GM12878 (cell line): ENCODE results near the gene GIMAP7. TPM values are rescaled to one million over a fixed set of nuclear protein-coding genes. Genes with fewer than 3 reads are reported as not detected.

ENCODE experiments used
- BHLHE40 ChIP-seq, 2 experiments: fragments of 450-650 bp in 1 of 2; IDR thresholded peaks; 2 replicates each; pipeline ENCODE4 v1.6.1; 2011 to 2017; ENCODE audit warnings: low read depth in 2 of 2, borderline replicate concordance in 1 of 2, improper control_type of control experiment in 1 of 2, low read length in 1 of 2, mild to moderate bottlenecking in 1 of 2
- BMI1 ChIP-seq: fragments of 450-650 bp; IDR thresholded peaks from 2 replicates; pipeline ENCODE4 v1.6.1; 2016; ENCODE audit warnings: mild to moderate bottlenecking, moderate library complexity, borderline replicate concordance
- CHD4 ChIP-seq: fragments of 200-600 bp; sonication (generic); IDR thresholded peaks from 2 replicates; pipeline ENCODE4 v1.6.1; 2016; ENCODE audit warnings: mild to moderate bottlenecking
- E2F8 ChIP-seq: fragments of 450-650 bp; IDR thresholded peaks from 2 replicates; pipeline ENCODE4 v1.6.1; 2018; ENCODE audit warnings: mild to moderate bottlenecking, low read depth, moderate library complexity; ENCODE audit not compliant: partially characterized antibody
- FOXM1 ChIP-seq: IDR thresholded peaks from 2 replicates; pipeline ENCODE4 v1.6.1; 2012; ENCODE audit warnings: low read depth, mild to moderate bottlenecking, inconsistent platforms, low read length, moderate library complexity
- HDAC6 ChIP-seq: fragments of 200-600 bp; sonication (generic); IDR thresholded peaks from one replicate; pipeline ENCODE4 v1.8.0; 2017; ENCODE audit warnings: antibody characterized with exemption; ENCODE audit not compliant: unreplicated experiment
- JUNB ChIP-seq: IDR thresholded peaks from 2 replicates; pipeline ENCODE4 v1.6.1; 2016; ENCODE audit warnings: antibody characterized with exemption, mild to moderate bottlenecking
- KLF5 ChIP-seq: fragments of 450-650 bp; IDR thresholded peaks from 2 replicates; pipeline ENCODE4 v1.6.1; 2014; ENCODE audit warnings: mild to moderate bottlenecking; ENCODE audit not compliant: partially characterized antibody
- MTA3 ChIP-seq: IDR thresholded peaks from 2 replicates; pipeline ENCODE4 v1.6.1; 2012; ENCODE audit warnings: low read length, inconsistent platforms, borderline replicate concordance
- POU2F2 ChIP-seq: IDR thresholded peaks from 3 replicates; pipeline ENCODE4 v1.6.1; 2011; ENCODE audit warnings: low read depth, mild to moderate bottlenecking, low read length, borderline replicate concordance
- SMC3 ChIP-seq: IDR thresholded peaks from 2 replicates; pipeline ENCODE4 v1.6.1; 2011; ENCODE audit warnings: low read length, improper control_type of control experiment, borderline replicate concordance
- STAT1 ChIP-seq: fragments of 450-650 bp; conservative IDR thresholded peaks from 2 replicates; pipeline ENCODE4 v1.6.1; 2014; ENCODE audit warnings: antibody characterized with exemption, mild to moderate bottlenecking
- TARDBP ChIP-seq: IDR thresholded peaks from 2 replicates; pipeline ENCODE4 v1.6.1; 2016; ENCODE audit warnings: borderline replicate concordance
- ZNF384 ChIP-seq: IDR thresholded peaks from 2 replicates; pipeline ENCODE4 v1.6.1; 2012; ENCODE audit warnings: low read depth, mild to moderate bottlenecking, low read length, improper control_type of control experiment, borderline replicate concordance
- polyA plus RNA-seq, 11 experiments: library from polyadenylated mRNA; depleted of rRNA in 4 of 11; unstranded in 6 of 11; stranded (reverse) in 5 of 11; fragments of >200 nt; fragmentation: Nextera tagmentation in 4 of 11; fragmentation: Illumina TruSeq in 1 of 11; extraction: Ambion mirVana in 4 of 11; extraction: Trizol in 1 of 11; gene quantifications; 1 replicate in 1 of 11; 2 replicates in 10 of 11; pipeline versions ENCODE4 v1.2.1 to v1.2.3, GENCODE V29; 2011 to 2016; ENCODE audit warnings: inconsistent platforms in 2 of 11, missing spikeins in 2 of 11, low read depth in 1 of 11
- total RNA-seq, 4 experiments: library from RNA; depleted of rRNA in 3 of 4; stranded (reverse); fragments of >200 nt in 3 of 4; fragmentation: Illumina TruSeq in 1 of 4; extraction: Trizol in 1 of 4; gene quantifications; 2 replicates each; pipeline versions ENCODE4 v1.2.1 to v1.2.3, GENCODE V29; 2013 to 2021
- TF ChIP-seq, protein P1 (sequence below): fragments of 450-650 bp; IDR thresholded peaks from 2 replicates; pipeline ENCODE4 v1.6.1; 2017; ENCODE audit warnings: mild to moderate bottlenecking, moderate library complexity

GIMAP7 gene
- total and polyA plus RNA-seq, 10 of the 15 experiments (the other 5 are each of a cell fraction or from before 2014, with no cell fraction given), result 2.7 to 16.6 (median 5.4) TPM

GRCh38 chr7:150481186-150481920 lies 33.3 kb upstream of the GIMAP7 start (continued):
- TF ChIP-seq, protein P1, sequence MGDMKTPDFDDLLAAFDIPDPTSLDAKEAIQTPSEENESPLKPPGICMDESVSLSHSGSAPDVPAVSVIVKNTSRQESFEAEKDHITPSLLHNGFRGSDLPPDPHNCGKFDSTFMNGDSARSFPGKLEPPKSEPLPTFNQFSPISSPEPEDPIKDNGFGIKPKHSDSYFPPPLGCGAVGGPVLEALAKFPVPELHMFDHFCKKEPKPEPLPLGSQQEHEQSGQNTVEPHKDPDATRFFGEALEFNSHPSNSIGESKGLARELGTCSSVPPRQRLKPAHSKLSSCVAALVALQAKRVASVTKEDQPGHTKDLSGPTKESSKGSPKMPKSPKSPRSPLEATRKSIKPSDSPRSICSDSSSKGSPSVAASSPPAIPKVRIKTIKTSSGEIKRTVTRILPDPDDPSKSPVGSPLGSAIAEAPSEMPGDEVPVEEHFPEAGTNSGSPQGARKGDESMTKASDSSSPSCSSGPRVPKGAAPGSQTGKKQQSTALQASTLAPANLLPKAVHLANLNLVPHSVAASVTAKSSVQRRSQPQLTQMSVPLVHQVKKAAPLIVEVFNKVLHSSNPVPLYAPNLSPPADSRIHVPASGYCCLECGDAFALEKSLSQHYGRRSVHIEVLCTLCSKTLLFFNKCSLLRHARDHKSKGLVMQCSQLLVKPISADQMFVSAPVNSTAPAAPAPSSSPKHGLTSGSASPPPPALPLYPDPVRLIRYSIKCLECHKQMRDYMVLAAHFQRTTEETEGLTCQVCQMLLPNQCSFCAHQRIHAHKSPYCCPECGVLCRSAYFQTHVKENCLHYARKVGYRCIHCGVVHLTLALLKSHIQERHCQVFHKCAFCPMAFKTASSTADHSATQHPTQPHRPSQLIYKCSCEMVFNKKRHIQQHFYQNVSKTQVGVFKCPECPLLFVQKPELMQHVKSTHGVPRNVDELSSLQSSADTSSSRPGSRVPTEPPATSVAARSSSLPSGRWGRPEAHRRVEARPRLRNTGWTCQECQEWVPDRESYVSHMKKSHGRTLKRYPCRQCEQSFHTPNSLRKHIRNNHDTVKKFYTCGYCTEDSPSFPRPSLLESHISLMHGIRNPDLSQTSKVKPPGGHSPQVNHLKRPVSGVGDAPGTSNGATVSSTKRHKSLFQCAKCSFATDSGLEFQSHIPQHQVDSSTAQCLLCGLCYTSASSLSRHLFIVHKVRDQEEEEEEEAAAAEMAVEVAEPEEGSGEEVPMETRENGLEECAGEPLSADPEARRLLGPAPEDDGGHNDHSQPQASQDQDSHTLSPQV, result no peak
- no peak for TF ChIP-seq TARDBP
- TF ChIP-seq SMC3, result no peak
- TF ChIP-seq MTA3, result no peak
- TF ChIP-seq FOXM1, result no peak
- TF ChIP-seq CHD4, result no peak
- TF ChIP-seq BMI1, result no peak
- no peak for TF ChIP-seq STAT1
- TF ChIP-seq JUNB, result no peak
- no peak for TF ChIP-seq KLF5
- TF ChIP-seq BHLHE40 (IDR thresholded peaks at IDR 0.05; ENCODE audit: borderline replicate concordance in 1 of 2, low read depth in 2 of 2, low read length in 1 of 2), result no peak
- TF ChIP-seq HDAC6, result no peak
- no peak for TF ChIP-seq ZNF384
- no peak for TF ChIP-seq E2F8
- no peak for TF ChIP-seq POU2F2
